HG03175 (cell line): Measurements from ENCODE around the gene SOX5.

Experiments
- ATAC-seq: cut with Tn5 transposase; IDR thresholded peaks from one replicate; pipeline ENCODE4 v1.9.1; 2021; ENCODE audit warnings: mild to moderate bottlenecking, moderate library complexity; ENCODE audit not compliant: unreplicated experiment

SOX5 gene

GRCh38 chr12:23949348-23950209 is at the start of gene SOX5:
Gene SOX5, minus strand, starts transcription at chr12:23949670. Its CDS starts 69 bp downstream, at chr12:23949601.
- no peak for ATAC-seq

- ATAC-seq = no peak
Measured at GRCh38 chr12:23987046-23987445, 37.6 kb upstream of the SOX5 start.

- no peak for ATAC-seq
Measured at GRCh38 chr12:23980826-23981225, 31.4 kb upstream of the SOX5 start.

- no peak for ATAC-seq
Measured at GRCh38 chr12:23964812-23965211, 15.3 kb upstream of the SOX5 start.

- no peak for ATAC-seq
Measured at GRCh38 chr12:23959826-23960225, 10.4 kb upstream of the SOX5 start.

- no peak for ATAC-seq
Measured at GRCh38 chr12:23954332-23954731, 4.9 kb upstream of the SOX5 start.

- no peak for ATAC-seq
Measured at GRCh38 chr12:23952071-23952470, 2.6 kb upstream of the SOX5 start.

GRCh38 chr12:23950775-23951451 is 1.4 kb upstream of the SOX5 start:
- no peak for ATAC-seq

- ATAC-seq = no peak
Measured at GRCh38 chr12:23950210-23950774, 822 bp upstream of the SOX5 start.

- ATAC-seq = no peak
Measured at GRCh38 chr12:23948291-23948690, 1.2 kb downstream of the SOX5 start.

- ATAC-seq = no peak
Measured at GRCh38 chr12:23947395-23947794, 2.1 kb downstream of the SOX5 start.

GRCh38 chr12:23945249-23945648 is 4.2 kb downstream of the SOX5 start:
- ATAC-seq = no peak

GRCh38 chr12:23944067-23944466 is 5.4 kb downstream of the SOX5 start:
- ATAC-seq = no peak

GRCh38 chr12:23942841-23943240 is 6.6 kb downstream of the SOX5 start:
- no peak for ATAC-seq

- ATAC-seq = no peak
Measured at GRCh38 chr12:23941780-23942179, 7.7 kb downstream of the SOX5 start.

- no peak for ATAC-seq
Measured at GRCh38 chr12:23938422-23938821, 11.0 kb downstream of the SOX5 start.

- ATAC-seq = no peak
Measured at GRCh38 chr12:23931176-23931575, 18.3 kb downstream of the SOX5 start.

GRCh38 chr12:23930599-23930998 is 18.9 kb downstream of the SOX5 start:
- no peak for ATAC-seq

- ATAC-seq = no peak
Measured at GRCh38 chr12:23929906-23930305, 19.6 kb downstream of the SOX5 start.

GRCh38 chr12:23927907-23928306 is 21.6 kb downstream of the SOX5 start:
- ATAC-seq = no peak

- ATAC-seq = no peak
Measured at GRCh38 chr12:23921099-23921856, 28.2 kb downstream of the SOX5 start.
